NCI-H187 treated with DMSO at 0.1 percent for 48 hours (cell line): ENCODE data around the gene MVB12B.

ENCODE experiments used
- DNase-seq: peaks from one replicate; lab custom pipeline; 2025; lab: John Stamatoyannopoulos, UW

The MVB12B gene

DNA sequence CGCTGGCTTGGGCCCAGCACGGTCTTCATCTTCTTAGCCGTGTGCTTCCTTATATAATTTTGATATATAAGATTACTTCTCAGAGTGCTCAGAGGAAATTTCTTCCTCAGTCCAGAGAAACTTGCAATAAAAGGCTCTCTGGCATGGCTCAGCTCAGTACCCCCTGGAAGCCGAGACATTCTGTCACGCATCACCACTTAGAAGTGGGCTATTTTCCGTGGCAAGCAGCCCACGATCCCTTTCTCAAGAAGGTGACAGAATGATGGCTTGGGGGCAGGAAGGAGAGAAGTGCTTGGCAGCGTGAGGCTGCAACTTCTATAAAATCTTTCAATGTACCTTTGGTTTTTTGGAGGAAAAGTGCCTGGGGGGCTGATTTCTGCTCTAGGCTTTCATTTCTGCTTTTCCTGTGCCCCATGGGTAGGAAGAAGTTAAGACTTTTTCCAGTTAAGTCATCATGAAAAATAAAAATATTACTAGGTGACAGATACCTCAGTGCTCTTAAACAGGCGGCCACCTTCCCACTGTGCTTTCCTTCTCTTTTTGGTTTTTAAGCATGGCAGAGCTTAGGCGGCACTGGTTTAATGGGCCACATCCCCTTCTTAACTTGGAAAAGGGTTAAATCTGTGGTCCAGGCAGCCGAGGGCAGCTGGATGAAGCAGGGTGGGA, 104.6 kb downstream of the MVB12B start:
- no peak for DNase-seq

DNA sequence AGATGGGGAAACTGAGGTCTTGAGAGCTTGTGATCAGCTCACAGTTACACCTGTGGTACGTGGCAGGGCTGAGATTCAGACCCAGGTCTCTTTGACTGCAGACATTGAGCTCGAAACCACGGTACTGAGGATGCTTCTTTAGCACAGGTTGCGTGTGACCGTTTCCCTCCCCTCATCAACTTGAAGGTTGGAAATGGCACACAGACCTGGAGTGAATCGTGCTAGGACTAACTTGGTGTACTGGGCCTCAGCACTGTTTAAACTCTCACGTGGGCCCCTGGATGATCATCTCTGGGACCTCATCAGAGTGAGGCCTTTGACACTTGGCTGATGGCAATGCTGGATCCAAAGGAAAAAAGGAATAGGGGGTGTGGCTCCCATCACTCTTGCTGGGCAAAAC, 106.0 kb downstream of the MVB12B start:
- DNase-seq, result no peak

DNA sequence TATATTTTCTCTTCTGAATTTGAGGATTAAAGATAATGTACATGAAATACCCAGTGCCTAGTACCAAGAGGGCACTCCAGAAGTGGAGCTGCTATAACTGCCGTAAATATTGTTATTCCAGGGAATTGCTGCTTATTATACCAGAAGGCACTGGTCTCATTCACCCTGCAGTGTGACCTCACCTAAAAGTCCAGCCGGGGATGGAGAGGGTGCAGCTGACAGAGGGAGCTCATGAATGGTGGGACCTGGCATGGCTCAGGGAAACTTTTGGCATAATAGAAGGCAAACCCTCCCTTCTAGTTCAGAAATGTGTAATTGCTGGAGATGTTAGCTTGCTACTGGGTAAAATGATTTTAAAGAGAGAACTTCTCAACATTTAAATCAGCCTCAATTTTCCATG, 108.5 kb downstream of the MVB12B start:
- DNase-seq, result no peak

DNA sequence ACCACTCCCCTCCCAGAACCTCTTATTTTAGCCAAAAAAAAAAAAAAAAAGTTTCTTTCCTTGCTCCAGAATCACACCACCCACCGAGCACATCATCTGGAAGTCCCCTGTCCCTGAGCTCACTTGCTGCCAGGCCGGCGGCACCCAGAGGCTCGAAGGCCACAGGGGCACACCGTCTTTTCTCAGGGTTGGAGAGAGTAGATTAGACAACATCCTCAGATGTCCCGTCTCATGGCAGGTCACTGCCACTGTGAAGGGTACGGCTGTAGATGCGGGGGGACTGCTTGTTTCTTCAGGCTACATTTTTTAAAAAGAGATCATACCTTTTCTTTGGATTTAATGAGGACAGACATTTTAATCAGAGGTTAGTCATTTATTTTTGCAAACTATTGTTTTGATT, 109.0 kb downstream of the MVB12B start:
- no peak for DNase-seq

DNA sequence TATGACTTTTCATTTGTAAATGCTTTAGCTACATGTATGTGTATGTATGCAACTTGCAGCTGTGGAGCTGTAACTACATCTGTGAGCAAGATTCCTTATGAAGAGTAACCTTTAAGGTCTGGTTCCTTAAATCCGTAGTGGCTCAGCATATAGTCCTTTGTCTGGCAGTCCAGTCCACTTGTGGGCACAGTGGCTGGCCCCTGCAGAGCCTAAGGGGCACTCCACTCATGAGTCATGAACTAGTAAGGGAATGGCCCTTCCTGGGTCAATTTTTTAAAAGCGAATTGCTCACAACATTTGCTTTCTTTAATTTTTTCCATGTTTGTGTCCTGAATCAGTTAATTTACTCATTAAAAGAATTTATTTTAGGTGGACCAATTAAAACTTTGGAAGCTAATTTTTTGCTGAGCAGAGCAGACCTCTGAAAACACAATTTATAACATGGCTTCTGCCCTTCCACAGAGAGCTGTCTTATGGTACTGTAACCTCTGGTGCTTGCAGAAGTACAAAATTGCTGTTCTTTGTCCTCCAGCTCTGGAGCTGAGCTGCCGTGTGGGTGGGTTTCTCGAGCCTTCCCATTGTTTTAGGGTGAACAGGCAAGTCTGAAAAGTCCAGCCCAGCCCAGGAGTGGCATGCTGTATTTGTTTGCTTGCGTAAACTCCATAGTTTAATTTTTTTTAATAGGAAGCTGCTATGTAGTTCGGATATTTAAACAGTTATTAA, 110.1 kb downstream of the MVB12B start:
- no peak for DNase-seq

DNA sequence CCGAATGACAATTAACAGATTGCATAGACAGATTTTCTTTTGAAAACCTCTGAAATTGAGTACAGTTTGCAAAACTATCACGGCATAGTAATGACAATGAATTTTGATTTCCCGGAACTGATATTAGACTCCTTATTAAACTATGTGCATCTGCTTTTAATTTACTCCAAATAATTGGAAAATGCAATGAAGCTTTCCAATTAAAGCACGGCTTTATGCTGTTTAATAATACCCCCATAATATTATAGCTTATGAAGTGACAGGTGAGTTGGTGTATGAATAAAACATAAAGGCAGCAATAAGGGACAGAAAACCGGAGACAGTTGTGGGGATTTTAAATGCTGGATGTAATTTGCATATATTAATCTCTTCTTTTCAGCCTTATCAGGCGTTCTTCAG, 110.6 kb downstream of the MVB12B start:
- DNase-seq, result no peak

DNA sequence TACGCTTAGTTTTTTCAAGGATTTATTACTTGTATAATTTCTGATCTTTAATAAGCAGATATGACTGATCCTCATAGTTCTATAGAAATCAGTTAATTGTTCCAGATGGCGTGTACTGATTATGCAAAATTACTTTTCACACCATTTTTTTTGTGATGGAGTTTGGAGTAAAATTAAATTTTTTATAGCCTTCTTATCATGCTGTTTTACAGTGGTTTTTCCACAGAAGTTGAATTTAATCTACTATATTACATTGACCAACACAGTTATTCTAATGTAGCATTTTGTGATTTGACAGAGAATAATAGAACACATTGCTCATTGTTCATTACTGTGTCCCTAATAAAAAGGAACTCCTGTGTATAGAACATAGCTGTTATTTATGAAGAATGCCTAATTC, 111.1 kb downstream of the MVB12B start:
- DNase-seq, result no peak

DNA sequence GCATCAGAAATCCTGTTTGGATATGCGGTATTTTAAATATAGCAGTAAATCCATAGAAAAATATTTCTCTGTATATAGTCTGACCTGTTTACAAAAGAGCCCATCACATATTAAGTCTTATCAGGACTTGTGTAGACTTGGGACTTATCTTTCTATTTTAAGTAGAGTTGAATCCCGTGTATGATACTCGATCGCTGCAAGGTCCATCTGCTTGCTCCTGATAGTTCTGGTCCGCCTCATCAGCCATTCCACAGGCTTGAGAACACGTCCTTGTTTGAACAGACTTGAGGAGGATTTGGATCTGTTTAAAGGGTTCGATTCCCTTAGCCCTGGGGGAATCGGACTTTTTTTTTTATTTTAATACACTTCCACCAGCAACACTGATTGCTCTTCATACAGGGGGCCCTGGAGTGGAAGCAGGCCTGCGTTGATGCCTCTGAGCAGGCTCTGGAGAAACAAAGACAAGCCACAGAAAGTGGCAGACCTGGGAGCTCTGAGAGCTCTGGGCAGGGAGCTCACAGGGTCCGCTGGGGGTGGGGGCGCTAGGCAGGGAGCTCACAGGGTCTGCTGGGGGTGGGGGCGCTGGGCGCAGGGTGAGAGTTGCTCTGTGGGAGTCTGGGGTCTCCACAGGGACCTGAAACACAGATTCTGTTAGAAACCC, 112.2 kb downstream of the MVB12B start:
- no peak for DNase-seq

DNA sequence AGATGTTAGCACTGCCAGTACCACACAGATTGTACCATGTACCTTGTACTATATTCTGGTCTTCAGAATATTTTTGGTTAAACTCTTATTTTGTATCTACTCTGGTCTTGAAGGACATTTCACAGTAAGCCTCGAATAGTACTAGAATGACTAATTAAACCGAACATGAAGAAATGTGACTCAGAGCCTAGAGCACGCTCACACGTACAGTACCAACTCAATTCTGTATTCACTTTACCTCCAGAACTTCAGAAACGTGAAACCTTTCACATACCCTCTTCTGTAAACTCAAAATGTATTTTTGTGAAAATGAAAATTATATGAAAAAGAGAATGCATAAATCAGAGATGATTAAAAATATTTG, 112.8 kb downstream of the MVB12B start:
- no peak for DNase-seq

DNA sequence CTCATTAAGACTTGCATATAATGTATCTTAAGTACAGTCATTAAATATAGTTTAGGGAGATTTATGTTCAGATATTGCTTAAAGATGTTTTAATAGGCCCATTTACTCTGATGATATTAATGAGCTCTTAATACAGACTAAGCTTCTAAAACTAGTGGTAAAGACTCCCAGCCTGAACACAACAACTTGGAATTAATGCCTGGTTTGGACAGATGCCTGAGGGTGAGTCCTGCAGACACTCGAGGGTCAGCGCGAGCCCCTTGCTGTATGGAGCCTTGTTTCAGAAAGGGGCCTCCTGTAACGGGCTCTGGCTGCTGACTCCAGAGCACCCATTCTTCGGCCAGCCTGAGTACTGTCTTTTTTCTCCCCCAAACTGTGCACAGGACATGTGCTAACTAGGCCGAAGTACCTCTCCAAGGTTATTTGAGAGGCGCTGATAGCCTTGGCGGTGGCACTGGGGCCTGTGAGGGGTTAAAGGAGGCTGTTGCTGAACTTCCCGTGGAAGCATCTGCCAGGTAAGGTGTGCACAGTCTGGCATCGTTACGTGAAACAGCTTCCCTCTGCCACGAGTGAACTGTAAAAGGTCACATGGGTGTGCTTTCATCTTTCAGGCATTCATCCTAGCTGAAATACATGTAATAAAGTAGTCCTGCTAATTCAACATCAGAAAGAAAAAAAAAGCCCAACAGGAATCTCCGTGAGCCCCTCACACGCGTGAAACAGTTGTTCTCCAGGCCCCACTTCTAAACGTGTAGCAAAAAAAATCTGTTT, 113.4 kb downstream of the MVB12B start:
- no peak for DNase-seq

DNA sequence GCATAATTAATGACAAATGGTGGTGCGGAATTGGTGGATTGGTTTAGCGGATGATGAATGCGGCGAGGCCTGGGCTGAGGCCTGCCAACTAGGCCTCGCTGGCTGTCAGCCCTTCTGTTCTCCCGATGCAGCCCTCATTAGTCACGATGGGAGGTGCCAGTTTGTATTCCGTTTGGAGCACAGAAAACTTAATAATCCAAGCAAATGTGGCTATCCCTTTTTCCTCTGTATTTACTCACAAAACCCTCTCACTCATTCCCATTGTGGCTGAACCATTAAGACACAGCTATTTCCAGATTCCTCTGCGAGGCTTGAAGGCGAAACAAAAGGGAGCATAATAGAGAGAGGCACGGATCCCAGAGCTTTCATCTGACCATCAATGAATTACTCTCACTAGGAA, 114.3 kb downstream of the MVB12B start:
- no peak for DNase-seq

DNA sequence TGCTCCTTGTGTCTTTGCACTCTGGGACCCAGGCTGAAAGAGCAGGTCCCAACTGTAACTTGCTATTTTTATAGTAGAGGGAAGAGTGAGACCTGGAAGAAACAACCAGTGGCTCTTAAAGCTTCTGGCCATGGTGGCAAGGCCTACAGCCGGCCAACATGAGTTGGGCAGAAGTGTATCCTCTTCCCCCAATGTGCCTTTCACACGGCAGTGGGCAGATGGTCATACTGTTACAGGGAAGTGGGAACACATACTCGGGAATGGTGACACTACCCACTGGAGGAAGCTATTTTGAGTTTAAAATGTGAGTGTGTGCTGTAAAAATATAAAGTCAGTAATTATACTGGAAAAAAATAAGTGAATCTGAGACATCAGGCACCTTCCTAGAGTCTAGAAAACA, 116.0 kb downstream of the MVB12B start:
- no peak for DNase-seq

DNA sequence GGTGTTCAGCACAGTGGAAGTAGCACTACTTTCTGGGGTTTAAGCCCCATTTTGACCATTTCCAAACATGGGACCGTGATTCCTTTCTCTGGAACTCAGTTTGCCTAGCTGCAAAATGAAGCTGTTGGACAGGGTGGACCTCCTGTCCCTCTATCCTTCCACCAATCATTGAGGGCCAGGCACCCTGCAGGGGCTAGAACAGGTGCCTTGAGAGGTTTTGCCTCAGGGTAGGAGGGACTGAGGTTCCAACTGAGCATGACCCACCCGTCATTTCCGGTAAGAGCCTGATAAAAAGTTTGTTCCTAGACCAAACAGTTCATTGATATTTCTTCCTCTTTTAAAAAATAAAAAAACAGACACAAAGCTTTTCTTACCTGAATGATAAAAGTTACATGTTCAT, 116.5 kb downstream of the MVB12B start:
- DNase-seq, result no peak

DNA sequence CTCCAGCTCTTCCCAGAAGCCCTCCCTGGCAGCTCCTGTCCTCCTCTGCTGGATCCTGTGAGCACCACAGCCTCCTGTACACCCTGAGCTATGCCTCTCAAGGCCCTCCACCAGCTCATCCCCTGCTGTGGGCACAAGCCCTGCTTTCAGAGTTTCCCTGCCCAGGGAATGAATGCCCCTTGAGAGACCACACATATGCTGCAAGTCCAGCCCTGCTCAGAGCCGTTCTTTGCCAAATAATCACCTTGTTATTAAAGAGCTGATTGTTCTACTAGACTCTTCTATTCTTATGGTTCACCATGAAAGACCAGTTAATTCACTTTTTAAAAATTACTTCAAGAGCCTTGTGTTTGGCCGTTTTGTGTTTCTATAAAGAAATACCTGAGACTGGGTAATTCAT, 121.5 kb downstream of the MVB12B start:
- no peak for DNase-seq

DNA sequence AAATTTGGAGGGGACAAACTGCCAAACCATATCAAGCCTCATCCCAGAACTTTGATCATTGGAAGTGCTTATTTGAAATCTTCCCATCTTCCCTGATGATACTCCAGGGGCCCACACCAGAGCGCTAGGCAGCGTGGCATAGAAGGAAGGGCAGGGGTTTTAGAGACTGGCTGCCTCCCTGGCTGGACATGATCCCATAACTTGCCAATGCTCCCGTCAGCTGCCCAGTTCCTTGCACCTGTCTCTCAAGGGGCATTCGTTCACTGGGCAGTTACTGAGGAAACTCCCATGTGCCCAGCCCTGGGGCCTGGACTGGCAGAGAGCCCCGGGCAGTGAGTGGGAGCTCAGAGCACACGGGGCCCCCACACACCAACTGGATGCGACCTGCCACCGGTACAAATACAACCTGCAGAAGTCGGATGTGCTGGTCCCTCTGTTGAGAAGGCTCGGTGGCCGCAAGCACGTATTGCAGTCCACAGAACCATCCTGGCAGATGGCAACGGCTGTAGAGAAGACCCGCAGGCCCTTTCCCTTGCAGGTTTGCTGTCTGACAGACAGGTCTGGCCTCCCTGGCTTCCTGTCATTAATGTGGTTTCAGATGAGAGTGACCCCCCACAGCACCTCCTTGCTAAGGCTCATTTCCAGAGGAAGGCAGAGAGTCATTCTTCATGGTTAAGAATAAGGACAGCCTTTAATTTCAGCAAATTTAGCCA, 122.4 kb downstream of the MVB12B start:
- no peak for DNase-seq

DNA sequence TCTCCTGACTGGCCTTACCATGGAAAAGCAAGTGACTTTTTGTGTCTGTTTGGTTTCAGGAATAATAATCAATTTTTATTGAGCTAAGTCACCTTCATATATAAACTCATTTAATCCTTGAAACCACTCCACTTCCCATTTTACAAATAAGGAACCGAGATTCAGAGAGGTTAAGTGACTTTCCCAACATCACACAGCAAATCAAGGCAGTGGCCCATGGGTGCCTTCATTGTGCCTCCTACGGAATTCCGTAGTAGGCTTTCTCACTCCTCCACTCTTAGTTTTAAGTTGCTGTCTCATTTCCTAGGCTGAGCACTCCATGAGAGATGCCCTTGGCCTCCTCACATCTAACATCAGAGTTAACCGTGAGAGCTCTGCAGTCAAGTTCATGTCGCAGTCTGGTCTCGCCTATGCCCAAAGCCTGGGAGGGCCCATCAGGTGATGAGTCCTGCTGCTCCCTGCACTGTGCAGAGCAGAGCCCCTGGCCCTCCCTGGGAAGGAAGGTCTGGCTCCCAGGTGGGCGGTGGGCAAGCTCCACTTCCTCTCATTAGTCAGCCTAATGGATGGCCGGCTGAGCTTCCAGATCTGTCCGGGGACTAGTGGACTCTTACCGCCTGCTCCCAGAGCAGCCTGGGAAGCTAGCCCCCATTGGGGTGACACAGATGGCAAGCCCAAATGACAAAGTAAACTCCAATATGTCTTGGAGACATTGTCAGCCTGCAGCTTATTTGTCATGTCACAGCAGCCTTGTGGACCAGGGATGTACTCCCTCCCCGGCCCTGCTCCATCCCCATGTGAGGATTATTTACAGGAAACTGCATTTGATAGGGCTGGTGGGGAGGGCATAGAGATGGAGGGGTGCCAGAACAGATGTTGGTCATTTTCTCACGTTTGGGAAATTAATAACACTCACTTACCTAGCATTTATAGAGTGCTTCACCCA, 123.4 kb downstream of the MVB12B start:
- DNase-seq, result no peak

DNA sequence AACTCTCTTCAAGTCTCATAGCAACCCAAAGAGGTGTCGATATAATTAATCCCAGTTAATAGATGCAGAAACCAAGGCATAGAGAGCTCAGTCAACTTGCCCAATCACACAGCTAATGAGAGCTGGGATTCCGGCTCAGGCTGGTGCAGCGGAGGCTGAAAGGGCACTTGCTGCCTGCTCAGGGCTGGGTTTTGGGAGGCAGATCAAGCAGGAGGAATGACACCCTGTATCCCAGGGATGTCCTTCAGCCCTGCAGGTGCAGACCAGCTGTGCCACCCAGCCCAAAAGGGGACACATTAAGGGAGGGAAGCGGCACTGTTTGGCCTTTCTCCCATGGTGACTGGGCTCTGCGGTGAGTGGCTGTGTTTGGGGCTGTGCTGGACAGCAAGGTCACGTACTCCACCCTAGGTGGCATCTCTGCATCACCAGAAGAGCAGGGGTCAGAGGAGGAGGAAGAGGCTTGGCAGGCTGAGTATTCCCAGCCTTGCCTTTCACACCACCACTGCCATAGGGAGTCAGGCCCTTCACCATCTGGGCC, 124.1 kb downstream of the MVB12B start:
- DNase-seq, result no peak

DNA sequence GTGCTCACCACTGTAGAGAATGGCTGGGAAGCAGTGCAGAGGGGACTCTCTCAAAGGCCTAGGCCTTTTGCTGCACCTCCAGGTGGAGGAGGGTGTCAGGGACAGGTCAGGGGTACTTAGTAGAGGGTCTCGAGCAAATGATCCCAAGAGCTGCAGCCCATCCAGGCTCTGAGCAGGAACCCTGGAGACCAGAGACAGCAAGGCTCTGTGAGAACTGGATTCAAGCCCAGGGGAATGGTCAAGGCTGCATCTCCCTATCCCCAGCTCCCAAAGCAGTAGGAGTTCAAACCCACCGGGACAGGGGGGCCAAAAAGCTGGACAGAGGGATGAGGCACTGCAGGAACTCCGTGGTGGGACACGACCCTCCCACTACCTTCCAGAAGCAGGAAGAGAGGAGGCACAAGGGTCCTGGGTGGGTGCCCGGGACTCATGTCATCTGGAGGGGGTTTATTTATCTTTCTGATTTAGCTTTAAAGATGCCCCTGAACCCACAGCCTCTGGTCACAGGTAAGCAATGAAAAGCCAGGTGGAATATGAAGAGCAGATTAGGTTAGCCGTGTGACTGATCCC, 124.8 kb downstream of the MVB12B start:
- DNase-seq, result no peak

DNA sequence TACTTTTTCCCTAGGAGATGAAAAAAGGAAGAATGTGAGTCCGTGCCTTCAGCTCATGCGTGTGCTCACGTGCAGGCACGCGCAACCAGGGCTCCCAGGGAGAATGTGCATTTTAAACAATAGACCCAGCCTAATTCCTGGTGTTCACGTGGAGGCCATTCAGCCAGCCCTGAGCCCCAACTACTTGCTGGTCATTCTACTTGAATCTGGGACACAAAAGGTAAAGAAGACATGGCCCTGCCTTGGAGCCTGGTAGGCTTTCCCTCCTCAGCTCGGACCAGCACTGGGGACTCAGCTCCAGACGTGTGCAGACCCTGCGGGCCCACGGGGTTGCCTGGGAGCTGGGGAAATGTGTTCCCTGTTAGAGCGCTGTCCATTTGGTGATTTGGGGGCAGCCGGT, 125.5 kb downstream of the MVB12B start:
- no peak for DNase-seq
